Esophagus muscularis mucosa (tissue), 3 donors: Measurements from ENCODE around the gene PDCD1.

Experiments
- CTCF ChIP-seq, 3 experiments: fragments of 200-600 bp in 2 of 3; fragments of 450-650 bp in 1 of 3; sonication (generic) in 2 of 3; IDR thresholded peaks; one replicate each; pipeline ENCODE4 v1.5.1; 2017 to 2019; ENCODE audit warnings: antibody characterized with exemption in 3 of 3, mild to moderate bottlenecking in 2 of 3, moderate library complexity in 1 of 3
- EP300 ChIP-seq: sonication (generic); formaldehyde crosslinking; IDR thresholded peaks from one replicate; pipeline ENCODE4 v1.6.1; 2017; ENCODE audit warnings: antibody characterized with exemption

GRCh38 chr2:241810307-241811200 is 48.1 kb downstream of the PDCD1 start:
- no peak for TF ChIP-seq CTCF (IDR thresholded peaks at IDR 0.05)
- TF ChIP-seq EP300 = no peak
